Measurements from ENCODE around the gene TSPAN9. TPM values are rescaled to one million over a fixed set of nuclear protein-coding genes. Genes with fewer than 3 reads are reported as not detected.

Gene TSPAN9
- total RNA-seq, 1 experiment from 2014 or later = 7.7 TPM

GRCh38 chr12:3171195-3171591, 94.0 kb downstream of the TSPAN9 start:
- ChIA-PET CTCF (no interaction called here), POLR2A (interaction anchor here (1.1 kb wide), 1 partner anchor 14 kb away, joined by 3 read pairs; no protein-coding TSS in a partner anchor)
- Histone ChIP-seq H3K36me3 (ENCODE audit: control insufficient read depth, insufficient read depth, low read length) (no peaks in the 10 kb centered on the region), H3K9me3 (ENCODE audit: control insufficient read depth, insufficient read depth, low read depth, low read length) (no peaks in the 10 kb centered on the region), H3K27ac (ENCODE audit: low read length) (no peak overlapping the region), H3K27me3 (ENCODE audit: control insufficient read depth, insufficient read depth, low read length) (no peaks in the 10 kb centered on the region), H3K4me3 (ENCODE audit: low read depth in 2 of 2, low read length in 2 of 2) (no peak overlapping the region), H3K4me1 (ENCODE audit: control insufficient read depth, insufficient read depth, low read length) (no peaks in the 10 kb centered on the region)
- BruUV-seq (replicated peaks) = no TSS peak
- DNase-seq (ENCODE audit: low read depth, low spot score) (no peak), ATAC-seq (no peak)
- intact Hi-C loops (cut with micrococcal nuclease; ENCODE audit: unreplicated experiment) (no loop called here), in situ Hi-C loops (cut with HindIII; ENCODE audit: low pct_unique_long_range_greater_than_20kb, low sequenced_read_pairs) (no loop called here)
- no peak for TF ChIP-seq CTCF (IDR thresholded peaks at IDR 0.05)
- TF ChIP-seq TCF7L2 (IDR thresholded peaks at IDR 0.05; ENCODE audit: low read depth, low read length) = no peak
- no peak for TF ChIP-seq POLR2AphosphoS5 (IDR thresholded peaks at IDR 0.05; ENCODE audit: low read depth, low read length)
- TF ChIP-seq SIN3A (IDR thresholded peaks at IDR 0.05; ENCODE audit: borderline replicate concordance, insufficient read depth, low read depth, low read length) = no peak
- TF ChIP-seq, protein P1, sequence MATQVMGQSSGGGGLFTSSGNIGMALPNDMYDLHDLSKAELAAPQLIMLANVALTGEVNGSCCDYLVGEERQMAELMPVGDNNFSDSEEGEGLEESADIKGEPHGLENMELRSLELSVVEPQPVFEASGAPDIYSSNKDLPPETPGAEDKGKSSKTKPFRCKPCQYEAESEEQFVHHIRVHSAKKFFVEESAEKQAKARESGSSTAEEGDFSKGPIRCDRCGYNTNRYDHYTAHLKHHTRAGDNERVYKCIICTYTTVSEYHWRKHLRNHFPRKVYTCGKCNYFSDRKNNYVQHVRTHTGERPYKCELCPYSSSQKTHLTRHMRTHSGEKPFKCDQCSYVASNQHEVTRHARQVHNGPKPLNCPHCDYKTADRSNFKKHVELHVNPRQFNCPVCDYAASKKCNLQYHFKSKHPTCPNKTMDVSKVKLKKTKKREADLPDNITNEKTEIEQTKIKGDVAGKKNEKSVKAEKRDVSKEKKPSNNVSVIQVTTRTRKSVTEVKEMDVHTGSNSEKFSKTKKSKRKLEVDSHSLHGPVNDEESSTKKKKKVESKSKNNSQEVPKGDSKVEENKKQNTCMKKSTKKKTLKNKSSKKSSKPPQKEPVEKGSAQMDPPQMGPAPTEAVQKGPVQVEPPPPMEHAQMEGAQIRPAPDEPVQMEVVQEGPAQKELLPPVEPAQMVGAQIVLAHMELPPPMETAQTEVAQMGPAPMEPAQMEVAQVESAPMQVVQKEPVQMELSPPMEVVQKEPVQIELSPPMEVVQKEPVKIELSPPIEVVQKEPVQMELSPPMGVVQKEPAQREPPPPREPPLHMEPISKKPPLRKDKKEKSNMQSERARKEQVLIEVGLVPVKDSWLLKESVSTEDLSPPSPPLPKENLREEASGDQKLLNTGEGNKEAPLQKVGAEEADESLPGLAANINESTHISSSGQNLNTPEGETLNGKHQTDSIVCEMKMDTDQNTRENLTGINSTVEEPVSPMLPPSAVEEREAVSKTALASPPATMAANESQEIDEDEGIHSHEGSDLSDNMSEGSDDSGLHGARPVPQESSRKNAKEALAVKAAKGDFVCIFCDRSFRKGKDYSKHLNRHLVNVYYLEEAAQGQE (IDR thresholded peaks at IDR 0.05; ENCODE audit: insufficient read depth in 1 of 2, low read depth in 2 of 2, low read length in 1 of 2) = no peak

DNA sequence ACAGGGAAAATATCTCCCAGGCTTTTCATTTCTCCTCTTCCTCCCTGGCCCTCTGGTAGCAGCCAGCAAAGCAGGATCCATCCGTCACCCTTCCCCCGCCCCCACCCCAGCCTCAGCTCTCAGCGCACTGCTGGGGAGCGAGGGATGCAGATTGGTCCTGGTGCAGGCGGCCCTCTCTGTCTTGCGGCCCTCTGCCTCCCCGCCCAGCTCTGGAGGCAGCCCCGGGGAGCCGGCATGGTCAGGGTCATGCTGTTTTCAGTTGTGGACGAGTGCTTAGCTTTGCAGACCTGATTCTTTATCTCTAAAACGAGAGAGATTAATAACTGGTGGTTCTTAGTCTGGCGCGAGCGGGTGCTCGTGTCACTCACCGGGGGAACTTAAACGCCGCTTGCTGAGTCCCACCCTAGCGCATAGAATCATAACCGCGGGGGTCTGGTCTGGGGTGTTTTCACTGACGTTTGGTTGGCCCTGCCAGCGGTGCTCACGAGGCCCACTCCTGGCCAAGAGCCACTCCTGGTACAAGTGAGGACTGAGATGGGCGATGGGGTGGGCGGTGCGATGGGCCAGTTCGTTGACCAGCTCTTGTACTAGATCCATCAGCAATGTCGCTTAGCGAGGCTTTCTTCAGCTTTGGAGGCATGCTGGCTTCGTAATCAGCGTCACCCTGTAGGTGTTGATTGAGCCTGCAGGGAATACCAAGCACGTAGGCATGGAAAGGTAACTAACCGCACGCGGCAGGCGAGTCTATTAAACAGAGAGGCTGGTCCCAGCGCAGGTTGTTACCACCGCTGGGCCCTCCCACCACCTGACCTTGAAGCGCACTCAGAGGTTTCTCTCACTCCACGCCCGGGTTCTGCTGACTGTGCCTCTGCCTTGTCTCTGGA, 95.2 kb downstream of the TSPAN9 start:
- no peaks in the 10 kb centered on the region for H3K27me3 ChIP-seq (ENCODE audit: control insufficient read depth, insufficient read depth, low read length)
- DNase-seq (ENCODE audit: low read depth, low spot score) (no peak), ATAC-seq (no peak)
- no peaks in the 10 kb centered on the region for H3K36me3 ChIP-seq (ENCODE audit: control insufficient read depth, insufficient read depth, low read length)
- intact Hi-C loops (cut with micrococcal nuclease; ENCODE audit: unreplicated experiment) (no loop called here), in situ Hi-C loops (cut with HindIII; ENCODE audit: low pct_unique_long_range_greater_than_20kb, low sequenced_read_pairs) (no loop called here)
- POLR2A ChIA-PET = interaction anchor here (1.1 kb wide), 1 partner anchor 13 kb away, joined by 3 read pairs; no protein-coding TSS in a partner anchor
- CTCF ChIA-PET = no interaction called here
- no peak overlapping the region for H3K27ac ChIP-seq (ENCODE audit: low read length)
- H3K4me1 ChIP-seq (ENCODE audit: control insufficient read depth, insufficient read depth, low read length) = no peaks in the 10 kb centered on the region
- no peaks in the 10 kb centered on the region for H3K9me3 ChIP-seq (ENCODE audit: control insufficient read depth, insufficient read depth, low read depth, low read length)
- TF ChIP-seq TCF7L2 (IDR thresholded peaks at IDR 0.05; ENCODE audit: low read depth, low read length) = no peak
- no peak for TF ChIP-seq SIN3A (IDR thresholded peaks at IDR 0.05; ENCODE audit: borderline replicate concordance, insufficient read depth, low read depth, low read length)
- TF ChIP-seq, protein P1 (IDR thresholded peaks at IDR 0.05; ENCODE audit: insufficient read depth in 1 of 2, low read depth in 2 of 2, low read length in 1 of 2) = no peak
- TF ChIP-seq POLR2AphosphoS5 (IDR thresholded peaks at IDR 0.05; ENCODE audit: low read depth, low read length) = no peak
- no peak for TF ChIP-seq CTCF (IDR thresholded peaks at IDR 0.05)
- no peak overlapping the region for H3K4me3 ChIP-seq (ENCODE audit: low read depth in 2 of 2, low read length in 2 of 2)
- no TSS peak for BruUV-seq (replicated peaks)
